Activated naive CD8-positive, alpha-beta T cell treated with anti-CD3 and anti-CD28 coated beads, Interleukin-2, amount 50 U/mL, for 16 hours (primary cell): ENCODE results near the gene SLC22A5.
"Not testable (repeated sequence)": the region's sequence is repeated elsewhere in the genome, so short reads cannot be mapped to it uniquely, and the experiment has no call there.

ENCODE experiments used
- DNase-seq: peaks from one replicate; pipeline ENCODE4 v3.0.0-alpha.2; 2020; ENCODE audit warnings: low read depth, low spot score

SLC22A5 gene

DNA sequence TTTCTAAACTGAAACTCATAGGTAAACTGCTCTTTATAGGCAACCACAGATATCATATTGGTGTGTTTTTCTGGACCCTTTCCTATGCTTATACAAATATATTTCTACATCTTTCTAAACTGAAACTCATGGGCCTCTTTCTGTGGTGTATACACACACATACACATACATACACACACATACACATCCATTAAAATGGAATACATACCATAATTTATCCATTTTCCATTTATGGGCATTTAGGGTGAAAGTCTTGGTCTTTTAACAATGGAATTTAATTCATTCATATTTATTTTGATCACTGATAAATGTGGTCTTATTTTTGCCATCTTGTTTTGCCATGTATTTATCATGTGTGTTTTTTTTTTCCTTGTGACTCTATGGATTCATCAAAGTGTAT lies 44.1 kb downstream of the SLC22A5 start:
- no peak for DNase-seq

DNA sequence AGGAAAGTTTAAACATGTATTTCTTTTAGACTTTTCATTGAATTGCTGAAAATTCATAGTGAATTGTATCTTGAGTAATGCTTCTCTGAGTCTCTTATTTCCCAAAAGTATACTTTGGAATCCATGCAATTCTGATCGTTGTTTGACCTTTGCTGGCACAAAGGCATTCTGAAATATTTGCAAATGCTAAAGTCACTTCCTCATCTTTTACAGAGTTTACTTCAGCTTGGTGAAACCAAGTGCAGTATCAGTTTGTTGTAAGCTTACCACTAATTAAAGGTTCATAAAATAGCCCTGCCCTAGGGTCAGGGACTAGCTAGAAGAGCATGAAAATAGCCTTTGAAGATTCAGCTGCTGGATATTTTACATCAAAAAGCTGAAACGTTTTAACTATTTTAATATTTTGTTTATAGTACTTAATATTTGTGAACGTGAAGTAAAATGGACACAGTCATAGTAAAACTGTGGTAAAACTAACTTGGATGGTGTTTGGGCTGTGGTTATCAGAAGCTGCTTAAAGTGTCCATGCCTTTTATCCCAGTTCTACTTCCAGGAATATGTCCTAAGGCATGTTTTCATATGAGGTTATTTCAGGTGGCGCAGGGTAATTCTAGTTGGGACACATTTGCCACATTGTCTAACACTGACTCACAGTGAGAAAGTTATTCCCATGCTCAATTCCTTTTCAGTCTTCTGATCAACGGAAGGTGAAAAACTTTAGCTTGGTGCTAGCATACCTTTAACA lies 45.3 kb downstream of the SLC22A5 start:
- DNase-seq, result no peak

DNA sequence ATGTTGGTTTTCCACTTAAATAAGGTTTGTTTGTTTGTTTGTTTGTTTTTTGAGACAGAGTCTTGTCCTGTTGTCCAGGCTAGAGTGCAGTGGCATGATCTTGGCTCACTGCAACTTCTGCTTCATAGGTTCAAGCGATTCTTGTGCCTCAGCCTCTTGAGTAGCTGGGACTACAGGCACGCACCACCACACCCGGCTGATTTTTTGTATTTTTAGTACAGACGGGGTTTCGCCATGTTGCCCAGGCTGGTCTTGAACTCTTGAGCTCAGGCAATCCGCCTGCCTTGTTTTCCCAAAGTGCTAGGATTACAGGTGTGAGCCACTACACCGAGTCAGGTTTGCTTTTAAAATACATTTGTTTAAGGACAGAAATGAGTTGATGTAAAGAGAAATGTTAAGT lies 46.0 kb downstream of the SLC22A5 start:
- DNase-seq, result not testable (repeated sequence)

DNA sequence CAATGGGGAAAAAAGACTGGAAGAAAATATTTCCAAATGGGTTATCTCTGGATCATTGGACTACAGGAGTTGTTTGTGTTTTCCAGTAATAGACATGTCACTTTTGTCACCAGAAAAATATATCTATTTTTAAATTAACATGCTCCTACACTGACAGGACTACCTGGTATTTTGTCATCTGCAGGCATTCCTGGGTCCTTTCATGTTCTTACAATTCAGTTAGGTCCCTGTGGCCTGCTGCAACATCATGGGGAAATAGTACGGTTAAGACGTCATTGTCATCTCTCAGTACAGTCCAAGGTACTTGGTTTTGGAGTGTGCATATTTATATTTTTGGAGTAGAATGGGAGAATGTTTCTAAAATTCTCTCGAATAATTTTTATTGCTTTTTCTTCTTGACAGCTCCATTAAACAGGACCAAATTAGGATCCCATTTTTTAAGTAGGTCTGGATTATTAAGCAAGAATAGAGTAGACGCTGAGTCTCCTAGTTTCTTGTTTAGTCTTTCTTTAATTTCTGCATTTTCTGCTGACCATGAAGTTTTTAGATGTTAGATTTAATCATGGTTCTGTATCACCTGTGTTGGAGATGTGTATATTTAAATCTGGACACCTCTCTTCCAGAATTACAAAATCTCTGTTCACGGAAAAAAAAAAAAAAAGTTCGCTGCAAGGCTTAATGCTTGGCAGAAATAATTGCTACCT lies 46.9 kb downstream of the SLC22A5 start:
- DNase-seq, result no peak

DNA sequence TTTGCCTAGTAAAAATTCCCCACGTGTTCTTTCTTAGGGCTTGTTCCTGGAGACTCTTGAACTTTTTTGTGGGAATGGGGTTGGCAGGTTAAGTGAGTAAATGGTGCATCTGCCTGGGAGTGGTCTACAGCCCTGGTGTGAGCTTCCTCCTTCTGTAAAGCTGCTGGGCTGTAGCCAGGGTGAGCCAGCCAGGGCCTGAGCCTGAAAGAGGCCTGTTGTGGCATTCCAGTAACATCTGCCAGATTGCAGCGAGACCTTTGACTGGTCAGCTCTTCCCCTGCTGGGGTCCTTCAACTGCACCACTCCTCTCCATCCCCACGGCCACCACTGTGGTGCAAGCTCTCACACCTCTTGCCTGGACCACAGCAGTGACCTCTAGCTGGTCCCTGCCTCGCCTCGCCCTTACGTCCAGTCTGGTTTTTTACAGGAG lies 47.5 kb downstream of the SLC22A5 start:
- DNase-seq, result no peak

DNA sequence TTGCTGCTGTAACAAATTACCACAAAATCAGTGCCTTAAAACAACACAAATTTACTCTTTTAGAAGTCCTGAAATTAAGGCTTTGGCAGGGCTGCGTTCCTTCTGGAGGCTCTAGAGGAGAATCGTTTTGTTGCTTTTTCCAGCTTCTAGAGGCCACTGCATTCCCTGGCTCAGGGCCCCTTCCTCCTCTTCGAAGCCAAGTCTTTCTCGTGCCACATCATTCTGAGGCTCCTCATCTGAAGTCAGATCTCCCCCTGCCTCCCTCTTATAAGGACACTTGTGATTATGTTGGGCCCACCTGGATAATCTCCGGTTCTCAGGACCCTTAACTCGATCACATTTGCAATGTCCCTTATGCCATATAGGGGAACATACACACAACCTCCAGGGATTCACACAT lies 48.0 kb downstream of the SLC22A5 start:
- no peak for DNase-seq

DNA sequence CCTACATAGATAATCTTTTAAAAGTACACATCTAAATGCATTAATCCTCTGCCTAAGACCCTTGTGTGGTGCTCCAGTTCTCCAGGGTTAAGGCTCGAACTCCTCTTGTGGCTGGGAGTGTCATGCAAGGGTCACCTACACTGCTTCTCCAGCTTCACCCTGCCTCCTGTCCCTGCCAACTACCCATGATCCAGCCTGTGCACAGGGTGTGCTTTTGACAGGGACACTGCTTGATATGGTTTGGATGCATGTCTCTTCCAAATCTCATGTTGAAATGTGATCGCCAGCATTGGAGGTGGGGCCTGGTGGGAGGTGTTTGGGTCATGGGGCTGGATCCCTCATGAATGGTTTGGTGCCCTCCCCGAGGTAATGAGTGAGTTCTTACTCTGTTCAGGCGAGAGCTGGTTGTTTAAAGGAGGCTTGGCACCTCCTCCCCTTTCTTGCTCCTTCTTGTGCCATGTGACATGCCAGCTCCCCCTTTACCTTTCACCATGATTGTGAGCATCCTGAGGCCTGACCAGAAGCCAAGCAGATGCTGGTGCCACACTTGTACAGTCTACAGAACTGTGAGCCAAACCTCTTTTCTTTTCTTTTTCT lies 48.5 kb downstream of the SLC22A5 start:
- DNase-seq, result no peak

DNA sequence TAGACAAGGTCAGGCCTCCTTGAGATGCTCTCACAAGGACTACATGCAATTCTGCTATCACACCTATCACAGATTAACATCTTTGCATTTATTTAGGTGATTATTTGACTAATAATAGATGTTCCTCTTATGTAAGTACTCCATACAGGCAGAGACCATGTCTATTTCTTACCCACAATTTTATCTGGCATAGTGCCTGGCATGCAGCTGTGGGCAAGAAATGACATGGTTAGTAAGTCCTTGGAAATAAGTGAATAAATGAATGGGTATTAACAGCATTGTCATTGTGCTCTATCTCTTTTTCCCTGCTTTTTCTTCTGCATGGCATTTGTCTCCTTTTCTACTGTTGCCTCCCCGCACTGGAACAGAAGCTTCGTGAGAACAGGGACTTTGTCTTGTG lies 49.4 kb downstream of the SLC22A5 start:
- DNase-seq, result no peak

DNA sequence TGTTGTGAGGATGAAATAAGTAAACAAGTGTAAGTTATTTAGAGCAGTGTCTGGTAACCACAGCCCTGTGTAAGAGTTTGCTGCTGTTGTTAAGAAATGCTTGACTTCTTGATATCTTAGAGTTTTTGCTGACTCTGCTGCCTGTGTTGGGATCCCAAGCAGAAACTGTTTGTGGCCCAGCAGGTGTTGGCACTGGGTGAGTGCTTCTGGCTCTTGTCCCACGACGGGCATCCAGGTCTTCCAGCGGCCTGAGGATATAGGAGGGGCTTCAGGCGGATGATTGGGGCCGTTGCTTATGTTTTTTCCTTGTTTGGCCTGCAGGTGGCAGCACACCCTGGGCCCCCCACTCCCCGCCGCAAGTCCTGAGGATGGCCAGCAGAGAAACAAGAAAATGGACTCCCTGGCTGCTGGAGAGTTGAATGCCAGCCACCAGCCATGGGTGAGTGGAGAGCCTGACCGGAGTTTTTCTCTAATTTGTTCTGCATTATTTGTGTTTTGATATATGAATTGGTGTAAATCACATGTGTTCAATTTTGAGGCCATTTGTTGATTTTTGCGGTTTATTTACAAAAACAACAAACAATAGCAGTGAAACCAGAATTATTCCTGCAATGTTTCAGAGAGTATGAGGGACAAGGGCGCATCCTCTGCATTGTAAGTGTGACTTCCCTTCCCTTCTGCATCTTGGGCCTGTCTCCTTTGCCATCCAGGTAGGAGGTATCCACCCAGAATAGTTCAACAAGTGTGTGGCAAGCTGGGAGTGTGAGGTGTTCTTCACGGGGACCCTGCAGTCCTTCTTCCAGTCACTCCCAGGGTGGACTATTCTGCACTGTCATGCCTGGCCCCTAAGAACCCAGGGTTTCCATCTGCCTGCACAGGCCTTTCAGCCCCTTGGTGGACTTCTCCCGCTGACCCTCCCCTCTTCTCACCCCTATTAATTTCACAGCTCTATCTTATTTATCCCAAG lies 50.3 kb downstream of the SLC22A5 start:
- no peak for DNase-seq

DNA sequence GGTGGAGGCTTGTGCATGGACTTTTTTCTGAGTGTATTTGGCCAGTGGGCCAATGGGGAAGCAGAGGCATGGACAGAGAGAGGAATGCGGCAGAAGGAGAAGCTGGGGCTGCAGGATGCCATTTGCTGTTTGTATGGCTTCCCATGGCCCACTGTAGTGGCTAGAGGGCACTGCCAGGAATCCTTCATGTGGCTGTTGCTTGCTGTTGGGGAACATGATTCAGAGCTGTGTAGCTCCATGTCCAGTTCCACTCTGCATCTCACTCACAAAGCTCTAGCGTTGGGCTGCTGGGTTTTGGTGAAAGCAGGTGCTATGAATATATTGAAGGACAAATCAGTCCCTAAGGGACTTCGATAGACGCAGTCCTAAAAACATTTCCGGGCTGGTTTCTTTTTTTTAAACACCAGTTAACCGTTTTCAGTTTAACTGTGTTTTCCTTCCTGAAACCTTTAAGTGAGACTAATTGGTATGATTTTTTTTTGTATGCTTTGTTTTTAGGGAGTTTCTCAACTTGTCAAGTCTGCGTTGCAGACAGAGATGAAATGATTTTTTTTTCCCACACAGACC lies 51.3 kb downstream of the SLC22A5 start:
- DNase-seq, result no peak

DNA sequence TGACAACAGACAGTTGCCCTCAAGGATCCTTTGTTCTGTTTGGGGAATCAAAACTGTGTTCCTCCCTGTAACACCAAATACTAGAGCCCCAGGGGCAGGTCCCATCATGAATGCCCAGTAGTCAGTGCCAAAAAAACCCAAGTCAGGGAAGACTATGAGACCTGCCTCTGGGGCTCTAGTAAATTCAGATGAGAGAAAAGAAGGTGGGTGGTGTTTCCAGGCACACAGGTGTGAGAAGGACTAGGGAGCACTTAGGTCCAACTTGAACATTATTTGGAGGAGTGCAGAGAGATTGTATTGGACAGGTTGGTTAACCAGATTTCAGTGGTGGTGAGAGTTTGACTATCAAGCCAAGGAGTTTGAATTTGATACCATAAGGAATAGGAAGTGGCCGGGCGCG lies 52.0 kb downstream of the SLC22A5 start:
- DNase-seq, result no peak

DNA sequence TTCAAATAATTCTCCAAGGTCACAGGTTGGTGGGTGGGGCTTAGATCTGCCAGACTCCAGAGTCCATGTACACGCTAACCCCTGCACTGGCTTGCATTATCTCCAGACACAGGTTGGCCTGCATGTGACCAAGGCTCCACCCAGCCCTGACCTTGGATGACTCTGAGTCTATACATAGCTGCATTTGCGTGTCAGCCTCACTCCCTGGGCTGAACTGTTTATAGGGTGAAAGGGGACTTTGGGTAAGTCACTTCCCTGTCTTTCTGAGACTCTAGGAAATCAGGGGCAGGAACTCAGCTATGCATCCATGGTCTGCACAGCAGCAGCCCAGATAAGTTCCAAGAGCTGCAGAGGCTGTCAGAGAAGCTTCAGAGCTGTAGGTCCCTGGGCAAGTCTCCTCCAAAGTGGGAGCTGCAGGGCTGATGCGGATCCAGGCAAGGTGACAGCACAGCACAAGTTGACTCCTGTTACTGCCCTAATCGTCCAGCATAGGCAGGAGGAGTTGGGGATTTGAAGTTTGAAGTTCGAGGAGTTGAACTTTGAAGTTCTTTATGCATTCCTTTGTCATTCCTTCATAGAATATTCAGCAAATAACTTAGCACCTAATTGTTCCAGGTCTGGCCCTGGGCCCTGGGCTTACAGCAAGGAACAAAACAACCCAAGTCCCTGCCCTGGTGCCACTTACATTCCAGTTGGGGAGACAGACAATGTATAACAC lies 53.4 kb downstream of the SLC22A5 start:
- no peak for DNase-seq

DNA sequence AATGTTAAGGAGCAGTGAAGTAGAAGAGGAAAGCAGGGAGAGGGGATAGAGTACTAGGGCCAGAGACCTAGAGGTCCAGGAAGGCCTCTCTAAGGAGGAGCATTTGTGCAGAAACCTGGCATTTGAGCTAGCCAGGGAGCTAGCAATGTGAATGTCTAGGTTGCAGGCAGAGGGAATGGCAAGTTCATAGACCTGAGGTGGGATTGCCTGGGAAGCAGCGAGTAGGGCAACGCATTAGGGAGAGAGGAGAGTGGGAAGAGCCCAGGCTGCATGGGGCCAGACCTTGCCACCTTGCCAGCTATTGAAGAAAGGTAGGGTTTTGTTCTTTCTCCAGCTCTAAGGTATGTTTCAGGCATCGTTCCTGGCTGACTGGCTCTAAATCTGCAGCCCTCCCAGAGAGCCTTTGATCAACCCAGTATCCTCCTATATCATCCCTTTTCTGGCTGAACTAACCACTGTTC lies 54.0 kb downstream of the SLC22A5 start:
- no peak for DNase-seq

DNA sequence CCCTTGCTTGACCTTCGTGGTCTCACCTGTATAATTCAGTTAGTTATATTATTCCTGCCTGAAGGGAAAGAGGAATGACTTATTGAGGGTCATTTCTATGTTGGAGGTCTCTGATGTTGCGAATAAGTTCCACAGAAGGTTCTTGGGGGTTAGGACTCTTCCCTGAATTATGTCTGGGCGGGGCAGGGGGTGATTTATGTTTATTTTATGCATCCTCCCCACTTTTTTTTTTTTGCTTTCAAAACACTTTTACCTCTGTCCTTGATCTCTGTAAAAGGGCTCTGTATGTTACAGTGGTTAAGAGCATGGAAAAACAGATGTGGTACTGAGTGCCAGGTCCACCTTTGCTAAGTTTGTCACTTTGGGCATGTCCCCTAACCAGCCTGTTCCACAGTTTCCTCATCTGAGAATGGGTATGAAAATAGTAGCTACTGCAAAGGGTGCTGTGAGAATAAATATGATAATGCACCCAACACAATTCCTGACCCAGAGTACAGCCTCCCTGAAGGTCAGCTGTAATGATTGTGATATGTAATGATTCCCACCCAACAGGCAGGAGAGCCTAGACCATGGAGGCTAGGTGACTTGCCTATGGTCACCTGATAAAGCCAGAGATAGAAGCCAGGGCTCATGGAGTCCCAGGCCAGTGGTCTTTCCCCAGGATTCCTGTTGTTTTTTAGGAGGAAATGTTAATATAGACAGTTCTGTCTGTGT lies 54.8 kb downstream of the SLC22A5 start:
- DNase-seq, result no peak

DNA sequence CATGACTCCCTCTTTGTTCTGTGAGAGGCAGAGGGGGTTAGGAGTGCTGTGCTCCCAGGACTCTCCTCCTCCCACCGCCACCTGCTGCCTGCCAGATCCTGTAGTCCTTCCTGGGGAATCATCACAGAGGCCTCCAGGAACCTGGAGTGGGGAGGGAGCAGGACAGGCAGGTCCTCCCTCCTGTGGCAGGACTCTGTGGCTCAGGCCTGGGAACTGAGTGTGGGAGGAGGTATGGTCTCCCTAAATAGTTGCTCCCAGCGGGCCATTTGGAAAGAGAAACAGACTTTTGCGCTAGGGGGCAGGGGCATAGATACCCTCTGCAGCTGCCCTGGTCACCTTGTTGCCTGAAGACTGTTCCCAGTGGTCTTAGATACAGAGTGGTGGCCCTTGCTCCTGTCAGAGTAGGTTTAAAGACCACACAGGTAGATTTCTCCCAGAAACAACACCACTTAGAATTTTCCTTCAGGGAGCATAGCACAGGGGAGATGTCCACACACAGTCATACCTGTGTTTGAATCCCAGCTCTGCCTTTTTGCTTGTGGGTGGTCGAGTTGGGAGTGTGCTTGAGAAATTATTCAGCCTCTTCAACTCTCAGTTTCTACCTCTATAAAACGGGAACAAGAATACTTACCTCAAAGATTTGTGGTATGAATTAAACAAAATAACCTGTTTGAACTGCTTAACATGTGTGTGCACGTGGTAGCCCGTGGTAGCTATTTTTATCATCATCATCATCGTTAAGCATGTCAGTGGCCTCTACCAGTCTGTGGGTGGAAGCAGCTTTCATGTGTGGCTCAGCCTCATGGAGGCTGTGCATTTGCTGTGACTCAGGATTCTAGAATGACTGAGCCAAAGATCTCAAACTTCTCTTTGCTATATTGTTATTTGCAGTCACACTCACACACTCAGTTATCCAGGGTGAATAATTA lies 55.8 kb downstream of the SLC22A5 start:
- peak; percentile 59 for DNase-seq

DNA sequence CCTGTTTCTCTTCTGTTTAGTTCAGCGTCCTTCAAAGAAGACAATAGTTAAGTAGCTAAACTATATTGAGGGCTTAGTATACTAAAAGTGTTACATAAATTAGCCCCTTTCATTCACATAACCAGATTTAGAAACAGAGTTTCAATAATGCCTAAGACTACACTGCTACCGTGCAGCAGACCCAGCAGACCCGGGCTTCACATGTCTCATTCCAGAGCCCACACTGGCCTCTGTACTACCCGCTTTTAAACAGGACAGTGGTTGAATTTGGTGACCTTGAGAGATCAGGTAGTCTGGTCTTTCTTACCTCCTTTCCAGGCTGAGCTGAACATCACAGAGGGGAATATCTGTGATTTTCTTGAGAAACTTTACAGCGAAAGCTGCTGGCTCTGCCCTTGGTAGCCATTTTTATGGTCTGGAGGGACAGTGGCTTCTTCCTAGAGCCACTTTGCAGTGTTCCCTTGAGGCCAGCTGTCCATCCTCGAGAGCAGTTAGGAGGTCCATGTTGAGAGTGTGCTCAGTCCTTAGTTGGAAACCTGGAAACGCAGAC lies 56.5 kb downstream of the SLC22A5 start:
- DNase-seq, result no peak

DNA sequence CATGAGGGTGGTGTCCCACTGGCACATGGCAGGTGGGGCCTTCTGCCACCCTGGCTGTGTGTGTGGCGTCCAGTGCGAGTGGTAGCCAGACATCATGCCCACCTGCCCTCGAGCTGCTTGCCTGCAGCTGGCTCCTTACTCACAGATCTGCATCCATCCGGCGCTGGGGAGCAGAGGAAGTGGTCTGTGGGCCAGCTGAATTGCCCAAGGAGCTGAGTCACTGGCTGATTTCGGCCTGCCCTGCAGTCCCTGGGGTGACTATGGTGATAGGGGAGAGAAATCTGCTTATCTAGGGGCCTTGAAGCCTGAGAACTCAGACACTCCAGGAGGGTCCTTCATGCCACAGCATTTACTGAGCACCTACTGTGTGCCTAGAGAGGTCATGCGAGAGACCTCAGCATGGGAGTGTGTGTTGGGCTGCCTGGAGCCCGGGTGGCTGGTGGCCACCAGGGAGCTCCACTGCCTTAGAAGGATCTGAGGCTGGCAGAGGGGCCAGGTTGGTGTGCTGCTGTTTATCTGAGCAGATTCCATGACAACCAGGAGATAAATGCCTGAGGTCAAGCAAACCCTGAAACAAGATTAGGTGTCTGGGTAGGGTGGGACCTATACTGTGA lies 57.1 kb downstream of the SLC22A5 start:
- DNase-seq, result no peak
